DMS53 treated with DMSO at 0.1 percent for 48 hours (cell line): ENCODE data around the gene NTN1.

Experiments used
- DNase-seq: peaks from one replicate; lab custom pipeline; 2025; ENCODE audit not compliant: unreplicated experiment; lab: John Stamatoyannopoulos, UW

The NTN1 gene

GRCh38 chr17:9004961-9005285 is 16.4 kb upstream of the NTN1 start:
- no peak for DNase-seq

GRCh38 chr17:9006175-9006767 is 15.0 kb upstream of the NTN1 start:
- no peak for DNase-seq

- no peak for DNase-seq
Observed at GRCh38 chr17:9007052-9007714, 14.1 kb upstream of the NTN1 start.

GRCh38 chr17:9009096-9009495 is 12.2 kb upstream of the NTN1 start:
- no peak for DNase-seq

GRCh38 chr17:9009737-9010136 is 11.6 kb upstream of the NTN1 start:
- DNase-seq, result no peak

GRCh38 chr17:9011001-9011400 is 10.3 kb upstream of the NTN1 start:
- no peak for DNase-seq

- DNase-seq, result no peak
Observed at GRCh38 chr17:9016941-9017552, 4.3 kb upstream of the NTN1 start.

GRCh38 chr17:9018726-9019125 is 2.6 kb upstream of the NTN1 start:
- DNase-seq, result no peak

- no peak for DNase-seq
Observed at GRCh38 chr17:9020096-9020823, 1.1 kb upstream of the NTN1 start.

- DNase-seq, result no peak
Observed at GRCh38 chr17:9020824-9021157, 519 bp upstream of the NTN1 start.

GRCh38 chr17:9021992-9022572 is 772 bp downstream of the NTN1 start:
- DNase-seq, result no peak

GRCh38 chr17:9022573-9023391 is 1.5 kb downstream of the NTN1 start:
- DNase-seq, result no peak

GRCh38 chr17:9023392-9024218 is 2.3 kb downstream of the NTN1 start:
- no peak for DNase-seq

GRCh38 chr17:9024497-9024896 is 3.2 kb downstream of the NTN1 start:
- DNase-seq, result no peak

GRCh38 chr17:9026741-9027140 is 5.4 kb downstream of the NTN1 start:
- no peak for DNase-seq

GRCh38 chr17:9028202-9028987 is 7.1 kb downstream of the NTN1 start:
- no peak for DNase-seq

GRCh38 chr17:9028988-9029570 is 7.8 kb downstream of the NTN1 start:
- DNase-seq, result no peak

- no peak for DNase-seq
Observed at GRCh38 chr17:9032151-9032550, 10.8 kb downstream of the NTN1 start.

GRCh38 chr17:9032583-9032982 is 11.3 kb downstream of the NTN1 start:
- DNase-seq, result no peak
